HG02678 (cell line): ENCODE measurements around the gene SSH3.

Source experiments
- ATAC-seq: cut with Tn5 transposase; IDR thresholded peaks from one replicate; pipeline ENCODE4 v1.9.1; 2021; ENCODE audit warnings: mild to moderate bottlenecking, moderate library complexity; ENCODE audit not compliant: unreplicated experiment

SSH3 gene

DNA sequence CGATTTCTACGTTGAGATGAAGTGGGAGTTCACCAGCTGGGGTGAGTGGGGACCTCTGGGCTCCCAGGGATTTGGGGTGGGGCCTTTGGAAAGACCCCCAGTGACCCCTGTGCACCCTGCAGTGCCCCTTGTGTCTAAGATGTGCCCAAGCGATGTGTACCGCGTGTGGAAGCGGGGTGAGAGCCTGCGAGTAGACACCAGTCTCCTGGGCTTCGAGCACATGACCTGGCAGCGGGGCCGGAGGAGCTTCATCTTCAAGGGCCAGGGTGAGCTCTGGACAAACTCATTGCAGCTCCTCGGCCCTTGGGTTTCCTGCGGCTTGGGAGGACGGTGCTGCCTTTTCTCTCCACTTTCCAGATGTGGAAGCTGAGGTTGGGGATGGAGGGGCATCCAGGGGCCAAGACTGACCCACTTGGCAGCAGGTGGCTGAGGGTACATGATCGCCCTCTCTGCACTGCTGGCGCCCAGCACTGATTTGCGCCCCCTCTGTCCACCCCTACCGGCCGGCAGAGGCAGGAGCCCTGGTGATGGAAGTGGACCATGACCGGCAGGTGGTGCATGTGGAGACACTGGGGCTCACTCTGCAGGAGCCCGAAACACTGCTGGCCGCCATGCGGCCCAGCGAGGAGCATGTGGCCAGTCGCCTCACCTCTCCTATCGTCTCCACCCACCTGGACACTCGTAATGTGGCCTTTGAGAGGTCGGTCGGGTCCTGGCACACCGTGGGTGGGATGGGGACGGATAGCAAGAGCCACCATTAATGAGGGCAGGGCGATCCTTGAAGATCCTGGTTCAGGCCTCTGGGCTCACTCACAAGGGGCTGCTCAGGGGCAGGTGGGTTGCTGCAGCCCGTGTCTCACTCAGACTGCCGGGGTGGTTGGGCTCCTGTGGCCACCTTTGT, 11.6 kb upstream of the SSH3 start:
- no peak for ATAC-seq

DNA sequence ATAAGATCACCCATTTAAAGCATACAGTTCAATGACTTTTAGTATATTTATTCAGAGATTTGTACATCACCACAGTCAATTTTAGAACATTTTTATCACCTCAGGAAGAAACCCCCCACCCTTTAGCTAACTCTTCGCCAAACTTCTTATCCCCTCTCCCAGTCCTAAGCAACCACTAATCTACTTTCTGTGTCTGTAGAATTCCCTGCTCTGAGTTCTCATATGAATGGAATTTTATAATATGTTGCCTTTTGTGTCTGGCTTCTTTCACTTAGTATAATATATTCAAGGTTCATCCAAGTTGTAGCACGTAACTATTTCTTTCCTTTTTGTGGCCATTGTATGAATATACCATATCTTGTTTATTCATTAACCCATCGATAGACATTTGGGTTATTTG, 10.7 kb upstream of the SSH3 start:
- no peak for ATAC-seq

DNA sequence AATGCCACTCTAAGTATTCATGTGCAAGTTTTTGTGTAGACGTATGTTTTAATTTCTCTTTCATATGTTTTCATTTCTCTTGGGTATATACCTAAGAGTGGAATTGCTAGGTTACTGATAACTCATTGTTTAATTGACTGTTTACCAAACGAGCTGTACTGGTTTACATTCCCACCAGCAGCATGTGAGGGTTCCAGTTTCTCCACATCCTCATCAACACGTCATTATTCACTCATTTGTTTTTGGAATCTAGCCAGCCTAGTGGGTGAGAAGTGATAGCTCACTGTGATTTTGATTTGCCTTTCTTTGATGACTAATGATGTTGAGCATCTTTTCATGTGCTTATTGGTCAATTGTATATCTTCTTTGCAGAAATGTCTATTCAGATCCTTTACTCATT, 10.2 kb upstream of the SSH3 start:
- ATAC-seq, result no peak

DNA sequence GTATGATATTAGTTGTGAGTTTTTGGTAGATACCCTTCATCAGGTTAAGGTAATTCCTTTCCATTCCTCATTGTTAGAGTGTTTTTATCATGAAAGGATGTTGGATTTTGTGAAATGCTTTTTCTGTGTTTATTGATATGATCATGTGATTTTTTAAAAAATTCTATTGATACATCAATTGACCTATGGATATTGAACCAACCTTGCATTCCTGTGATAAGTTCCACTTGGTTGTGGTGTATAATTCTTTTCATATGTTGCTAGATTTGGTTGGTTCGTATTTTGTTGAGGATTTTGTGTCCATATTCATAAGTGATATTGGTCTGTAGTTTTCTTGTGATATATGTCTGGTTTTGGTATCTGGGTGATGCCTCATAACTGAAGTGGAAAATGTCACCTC, 7.5 kb upstream of the SSH3 start:
- ATAC-seq, result no peak

DNA sequence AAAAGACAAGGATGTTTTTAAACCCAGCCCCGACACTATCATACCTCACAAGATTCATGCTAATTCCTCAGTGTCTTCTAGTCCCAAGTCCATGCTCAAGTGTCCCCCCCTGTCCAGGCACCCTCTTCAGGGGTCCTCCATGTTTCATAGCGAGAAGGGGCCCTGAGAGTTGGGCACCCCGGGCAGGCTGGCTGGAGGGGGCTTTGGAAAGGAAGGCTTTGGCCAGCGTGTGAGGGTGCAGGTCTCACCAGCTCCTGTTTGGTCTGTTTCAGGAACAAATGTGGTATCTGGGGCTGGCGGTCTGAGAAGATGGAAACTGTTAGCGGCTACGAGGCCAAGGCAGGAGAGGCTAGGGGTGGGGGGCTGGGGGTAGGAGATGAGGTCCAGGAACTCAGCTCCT, 4.5 kb upstream of the SSH3 start:
- ATAC-seq, result no peak

DNA sequence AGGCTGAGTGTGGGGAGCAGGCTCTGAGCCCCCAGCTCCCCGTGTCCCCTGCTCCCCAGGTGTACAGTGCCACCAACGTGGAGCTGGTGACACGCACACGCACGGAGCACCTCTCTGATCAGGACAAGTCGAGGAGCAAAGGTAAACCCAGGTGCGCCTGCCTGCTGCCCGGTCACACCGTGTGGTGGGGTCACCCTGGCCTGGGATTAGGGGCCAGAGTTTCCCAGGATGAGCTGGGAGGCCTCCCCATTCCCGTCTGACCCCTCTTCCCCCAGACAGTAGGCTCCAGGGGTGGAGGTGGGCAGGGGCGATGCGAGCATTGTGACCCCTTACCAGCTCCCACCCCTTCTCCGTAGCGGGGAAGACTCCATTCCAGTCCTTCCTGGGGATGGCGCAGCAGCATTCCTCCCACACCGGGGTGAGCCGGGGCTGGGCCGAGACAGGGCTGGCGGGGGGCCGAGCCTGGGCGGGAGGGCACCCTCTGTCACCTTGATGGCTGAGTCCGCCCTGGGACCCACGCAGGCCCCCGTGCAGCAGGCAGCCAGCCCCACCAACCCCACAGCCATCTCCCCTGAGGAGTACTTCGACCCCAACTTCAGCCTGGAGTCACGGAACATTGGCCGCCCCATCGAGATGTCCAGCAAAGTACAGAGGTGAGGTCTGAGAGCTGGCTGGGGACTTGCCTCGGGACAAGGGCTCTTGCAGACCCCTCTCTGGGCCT, 3.7 kb upstream of the SSH3 start:
- ATAC-seq, result no peak

DNA sequence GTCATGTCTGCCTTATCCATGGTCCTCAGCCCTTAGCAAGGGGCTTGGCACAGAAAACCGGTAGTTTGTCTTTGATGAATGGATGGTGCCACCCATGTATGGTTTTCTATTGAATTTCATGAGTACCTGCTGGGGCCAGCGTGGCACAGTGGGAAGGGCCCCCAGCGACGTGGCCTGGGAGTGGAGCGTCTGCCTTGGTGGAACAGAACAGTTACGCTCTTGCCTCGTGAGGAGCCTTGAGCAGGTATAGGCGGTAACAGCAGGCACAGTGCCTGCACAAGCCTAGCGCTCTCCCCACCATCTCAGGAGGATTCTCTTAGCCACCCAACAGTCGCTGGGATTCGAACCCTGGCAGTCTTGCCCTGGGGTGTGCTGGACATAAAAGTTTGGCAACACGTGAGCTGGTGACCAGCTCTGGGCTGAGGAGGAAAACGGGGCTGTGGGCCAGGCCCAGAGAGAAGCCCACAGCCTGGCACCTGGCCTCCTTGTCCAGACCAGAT, 3.0 kb upstream of the SSH3 start:
- ATAC-seq, result no peak

DNA sequence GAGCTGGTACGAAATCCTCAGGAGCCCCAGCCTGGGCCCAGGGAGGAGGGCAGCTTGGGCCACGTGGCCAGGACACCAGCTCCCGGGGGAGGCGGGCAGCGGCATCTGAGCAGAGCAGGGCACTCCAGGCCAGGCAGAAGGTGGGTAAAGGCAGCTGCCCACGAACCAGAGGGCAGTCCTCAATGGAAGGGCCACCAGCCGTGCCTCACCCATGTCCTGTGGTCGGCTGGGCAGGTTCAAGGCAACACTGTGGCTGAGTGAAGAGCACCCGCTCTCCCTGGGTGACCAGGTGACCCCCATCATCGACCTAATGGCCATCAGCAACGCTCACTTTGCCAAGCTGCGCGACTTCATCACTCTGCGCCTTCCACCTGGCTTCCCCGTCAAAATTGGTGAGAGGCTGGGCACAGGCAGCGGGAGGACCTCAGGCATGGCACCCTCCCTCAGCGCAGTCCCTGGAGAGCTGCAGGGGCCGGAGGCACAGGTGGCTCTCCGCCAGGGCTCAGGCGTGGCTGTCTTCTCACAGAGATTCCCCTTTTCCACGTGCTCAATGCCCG, 2.5 kb upstream of the SSH3 start:
- no peak for ATAC-seq

DNA sequence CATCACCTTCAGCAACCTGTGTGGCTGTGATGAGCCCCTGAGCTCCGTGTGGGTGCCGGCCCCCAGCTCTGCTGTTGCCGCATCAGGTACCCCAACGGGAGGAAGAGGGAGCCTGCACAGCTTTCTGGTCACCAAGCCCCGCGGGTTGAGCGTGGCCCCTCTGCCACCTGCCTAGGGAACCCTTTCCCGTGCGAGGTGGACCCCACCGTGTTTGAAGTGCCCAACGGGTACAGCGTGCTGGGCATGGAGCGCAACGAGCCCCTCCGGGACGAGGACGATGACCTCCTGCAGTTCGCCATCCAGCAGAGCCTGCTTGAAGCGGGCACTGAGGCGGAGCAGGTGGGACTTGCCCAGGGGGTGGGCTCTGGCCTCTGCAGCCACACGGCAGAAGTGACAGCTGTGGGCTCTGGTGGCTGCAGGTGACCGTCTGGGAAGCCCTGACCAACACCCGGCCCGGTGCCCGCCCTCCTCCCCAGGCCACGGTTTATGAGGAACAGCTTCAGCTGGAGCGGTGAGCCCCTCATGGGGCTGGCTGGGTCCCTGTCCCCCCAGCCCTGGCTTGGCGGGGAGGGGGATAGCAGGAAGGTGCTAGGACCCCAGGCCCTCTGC, 1.9 kb upstream of the SSH3 start:
- no peak for ATAC-seq

DNA sequence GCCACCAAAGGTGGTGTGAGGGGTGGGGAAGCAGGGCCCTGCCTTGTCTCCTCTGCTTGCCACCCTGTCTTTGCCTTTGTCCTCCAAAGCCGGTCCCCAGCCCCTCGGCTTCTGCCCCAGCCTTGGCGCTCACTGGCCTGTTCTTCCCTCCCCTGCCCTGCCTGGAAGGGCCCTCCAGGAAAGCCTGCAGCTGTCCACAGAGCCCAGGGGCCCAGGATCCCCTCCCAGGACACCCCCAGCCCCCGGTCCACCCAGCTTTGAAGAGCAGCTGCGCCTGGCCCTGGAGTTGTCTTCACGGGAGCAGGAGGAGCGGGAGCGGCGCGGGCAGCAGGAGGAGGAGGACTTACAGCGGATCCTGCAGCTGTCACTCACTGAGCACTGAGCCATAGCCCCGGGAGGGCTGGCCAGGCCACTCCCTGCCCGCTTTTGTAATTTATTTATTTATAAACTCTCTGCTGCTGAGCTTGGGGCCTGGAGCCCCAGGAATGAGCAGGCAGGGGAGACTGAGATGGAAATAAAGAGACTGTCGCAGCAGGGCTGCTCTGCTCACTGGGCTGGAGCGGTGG, 1.3 kb upstream of the SSH3 start:
- no peak for ATAC-seq

DNA sequence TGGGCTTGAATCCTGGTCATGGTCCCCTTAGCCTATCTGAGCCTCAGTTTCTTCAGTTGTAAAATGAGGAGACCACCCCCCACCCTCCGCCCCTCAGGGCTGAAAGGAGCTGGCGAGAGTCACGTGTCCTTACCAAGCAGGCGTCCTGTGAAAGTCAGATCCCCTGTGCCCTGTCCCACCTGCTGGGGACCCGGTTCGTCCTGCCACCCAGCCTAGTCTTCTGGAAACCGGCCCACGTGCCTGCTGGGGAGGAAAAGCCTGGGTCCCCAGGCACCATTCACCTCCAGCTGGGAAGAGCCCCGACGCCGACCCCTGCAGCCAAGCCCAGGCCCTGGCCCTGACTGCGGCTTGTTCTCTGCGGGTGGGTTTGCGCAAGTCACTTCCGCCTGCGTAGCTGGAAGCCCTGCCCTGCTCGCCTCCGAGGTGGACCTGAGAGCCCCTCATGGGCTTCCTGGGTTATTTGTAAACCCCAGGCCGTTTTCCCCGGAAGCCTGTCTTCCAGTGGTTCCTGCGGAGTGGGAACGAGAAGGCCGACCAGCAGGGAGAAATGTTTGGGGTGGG, 679 bp upstream of the SSH3 start:
- no peak for ATAC-seq

DNA sequence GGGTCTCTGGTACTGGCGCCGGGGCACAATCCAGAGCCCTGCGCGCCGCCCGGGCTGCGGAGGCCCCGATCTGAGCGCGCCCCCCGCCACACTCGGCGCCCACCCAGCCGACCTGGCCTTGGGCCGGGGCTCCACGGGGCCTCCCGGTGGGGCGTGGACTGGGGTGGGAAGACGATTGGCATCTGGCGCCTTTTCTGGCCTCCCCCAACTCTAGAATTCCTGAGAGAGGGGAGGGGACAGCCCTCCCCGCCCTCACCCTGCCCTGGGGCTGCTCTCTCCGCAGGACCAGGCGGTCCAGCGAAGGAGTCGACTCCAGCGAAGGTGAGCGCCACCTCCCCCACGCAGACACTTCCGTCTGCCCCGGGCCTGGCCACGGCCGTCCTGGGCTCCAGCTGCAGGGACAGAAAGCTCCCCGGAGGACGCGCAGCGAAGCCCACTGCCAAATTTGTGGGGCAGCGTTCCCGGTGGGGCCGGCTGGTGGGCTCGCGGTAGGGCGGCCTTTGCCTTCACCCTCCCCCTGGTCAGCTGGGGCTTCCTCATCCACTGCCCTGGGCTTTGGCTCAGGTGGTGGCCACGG, 593 bp downstream of the SSH3 start:
- ATAC-seq, result no peak

DNA sequence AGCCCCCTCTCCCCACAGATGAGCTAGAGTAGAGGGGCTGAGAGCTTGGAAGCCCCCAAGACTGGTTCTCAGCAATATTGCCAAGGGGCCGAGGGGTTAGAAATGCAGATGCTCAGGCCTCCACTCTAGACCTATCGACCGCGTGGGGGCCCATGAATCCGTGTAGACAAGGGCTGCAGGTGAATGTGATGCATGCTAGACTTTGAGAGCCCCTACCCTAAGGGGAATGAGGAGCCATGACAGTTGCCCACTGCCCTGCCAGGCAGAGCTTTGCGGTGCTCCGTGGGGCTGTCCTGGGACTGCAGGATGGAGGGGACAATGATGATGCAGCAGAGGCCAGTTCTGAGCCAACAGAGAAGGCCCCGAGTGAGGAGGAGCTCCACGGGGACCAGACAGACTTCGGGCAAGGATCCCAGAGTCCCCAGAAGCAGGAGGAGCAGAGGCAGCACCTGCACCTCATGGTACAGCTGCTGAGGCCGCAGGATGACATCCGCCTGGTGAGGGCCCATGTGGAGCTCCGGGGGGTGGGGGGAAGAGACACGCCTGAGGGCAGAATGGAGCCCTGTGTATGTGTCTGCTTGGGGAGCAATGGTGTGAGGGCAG, 1.3 kb downstream of the SSH3 start:
- no peak for ATAC-seq

DNA sequence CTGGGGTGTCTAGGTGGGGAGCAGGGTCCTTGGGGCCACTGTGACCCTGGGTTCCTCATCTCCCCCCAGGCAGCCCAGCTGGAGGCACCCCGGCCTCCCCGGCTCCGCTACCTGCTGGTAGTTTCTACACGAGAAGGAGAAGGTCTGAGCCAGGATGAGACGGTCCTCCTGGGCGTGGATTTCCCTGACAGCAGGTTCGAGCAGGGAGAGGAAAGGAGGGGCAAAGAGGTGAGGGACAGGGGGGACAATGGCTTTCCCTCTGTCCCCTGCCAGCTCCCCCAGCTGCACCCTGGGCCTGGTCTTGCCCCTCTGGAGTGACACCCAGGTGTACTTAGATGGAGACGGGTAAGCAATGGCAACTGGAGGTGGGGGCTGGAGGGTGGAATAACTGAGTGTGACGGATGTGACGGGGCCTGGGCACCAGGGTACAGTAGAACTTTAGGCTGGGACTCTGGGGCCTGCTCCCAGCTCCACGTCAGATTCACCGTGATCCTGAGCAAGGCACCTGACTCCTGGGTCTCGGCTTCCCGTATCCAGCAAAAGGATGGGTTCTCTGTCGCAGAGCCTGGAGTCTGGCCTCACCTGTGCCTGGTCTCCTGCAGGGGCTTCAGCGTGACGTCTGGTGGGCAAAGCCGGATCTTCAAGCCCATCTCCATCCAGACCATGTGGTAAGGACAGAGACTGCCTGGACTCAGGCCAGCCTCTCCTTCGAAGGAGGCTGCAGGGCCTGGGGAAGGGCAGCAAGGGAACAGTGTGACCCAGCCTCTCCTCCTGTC, 3.6 kb downstream of the SSH3 start:
- no peak for ATAC-seq

DNA sequence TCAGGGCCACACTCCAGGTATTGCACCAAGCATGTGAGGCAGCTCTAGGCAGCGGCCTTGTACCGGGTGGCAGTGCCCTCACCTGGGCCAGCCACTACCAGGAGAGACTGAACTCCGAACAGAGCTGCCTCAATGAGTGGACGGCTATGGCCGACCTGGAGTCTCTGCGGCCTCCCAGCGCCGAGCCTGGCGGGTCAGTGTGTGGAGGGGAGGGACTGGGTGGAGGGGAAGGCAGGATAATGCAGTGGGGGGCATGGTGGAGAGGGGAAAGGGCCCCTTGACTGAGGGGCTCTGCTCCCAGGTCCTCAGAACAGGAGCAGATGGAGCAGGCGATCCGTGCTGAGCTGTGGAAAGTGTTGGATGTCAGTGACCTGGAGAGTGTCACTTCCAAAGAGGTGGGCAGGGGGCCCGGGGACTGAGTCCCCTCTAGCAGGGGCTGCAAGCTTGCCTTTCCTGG, 4.2 kb downstream of the SSH3 start:
- ATAC-seq, result no peak

DNA sequence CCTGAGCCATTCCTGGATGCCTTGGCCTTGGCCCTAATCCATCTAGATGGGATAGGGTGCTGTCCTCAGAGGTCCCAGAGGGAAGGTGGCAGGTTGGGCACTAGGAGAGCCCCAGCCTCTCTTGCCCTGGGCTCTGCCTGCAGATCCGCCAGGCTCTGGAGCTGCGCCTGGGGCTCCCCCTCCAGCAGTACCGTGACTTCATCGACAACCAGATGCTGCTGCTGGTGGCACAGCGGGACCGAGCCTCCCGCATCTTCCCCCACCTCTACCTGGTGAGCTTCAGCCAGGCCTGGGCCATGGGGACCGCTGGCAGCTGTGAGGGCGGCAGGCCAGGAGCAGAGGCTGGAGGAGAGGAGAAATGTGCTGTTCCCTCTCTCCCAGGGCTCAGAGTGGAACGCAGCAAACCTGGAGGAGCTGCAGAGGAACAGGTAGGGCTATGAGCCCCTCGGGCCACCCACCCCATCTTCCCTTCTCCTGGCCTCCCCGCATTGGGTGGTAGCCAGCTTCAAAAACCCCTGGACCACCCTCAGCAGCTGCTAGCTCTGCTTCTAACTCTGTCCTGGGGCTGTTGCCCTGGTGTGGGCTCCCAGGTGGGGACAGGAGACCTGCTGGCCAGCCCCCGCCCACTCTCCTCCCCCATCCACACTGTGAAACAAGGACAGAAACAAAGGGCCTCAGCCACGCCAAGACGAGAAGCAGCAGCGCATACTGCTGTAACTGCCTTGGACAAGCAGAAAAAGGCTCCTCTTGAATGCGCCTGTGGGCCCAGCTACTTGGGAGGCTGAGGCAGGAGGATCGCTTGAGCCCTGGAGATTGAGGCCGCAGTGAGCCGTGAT, 4.9 kb downstream of the SSH3 start:
- ATAC-seq, result no peak

DNA sequence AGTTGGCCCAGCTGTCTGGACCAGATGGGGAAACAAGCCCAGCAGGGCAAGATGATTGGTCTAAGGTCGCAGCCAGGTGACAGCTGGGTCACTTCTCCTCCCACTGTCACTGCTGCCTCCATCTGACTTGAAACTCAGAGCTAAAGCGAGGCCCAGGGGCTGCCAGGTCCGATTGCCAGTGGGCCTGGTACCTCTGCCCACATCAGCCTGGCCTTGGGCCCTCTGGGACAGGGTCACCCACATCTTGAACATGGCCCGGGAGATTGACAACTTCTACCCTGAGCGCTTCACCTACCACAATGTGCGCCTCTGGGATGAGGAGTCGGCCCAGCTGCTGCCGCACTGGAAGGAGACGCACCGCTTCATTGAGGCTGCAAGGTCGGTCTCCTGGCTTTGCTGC, 5.8 kb downstream of the SSH3 start:
- ATAC-seq, result no peak

DNA sequence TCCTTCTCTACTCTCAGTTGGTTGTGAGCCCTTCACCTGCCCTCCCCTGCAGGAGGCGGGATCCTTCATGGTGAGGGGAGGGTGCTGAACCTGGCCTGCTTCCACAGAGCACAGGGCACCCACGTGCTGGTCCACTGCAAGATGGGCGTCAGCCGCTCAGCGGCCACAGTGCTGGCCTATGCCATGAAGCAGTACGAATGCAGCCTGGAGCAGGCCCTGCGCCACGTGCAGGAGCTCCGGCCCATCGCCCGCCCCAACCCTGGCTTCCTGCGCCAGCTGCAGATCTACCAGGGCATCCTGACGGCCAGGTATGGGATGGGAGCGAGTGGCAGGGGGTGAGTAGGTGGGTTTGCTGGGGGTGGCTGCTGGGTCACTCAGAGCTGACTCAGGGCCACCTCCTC, 6.3 kb downstream of the SSH3 start:
- no peak for ATAC-seq
